Measurements from ENCODE around the gene ADGRB3.

GRCh38 chr6:68635706-68636513 lies 828 bp downstream of the ADGRB3 start:
- TF ChIP-seq GATA2 (IDR thresholded peaks at IDR 0.05; ENCODE audit: low read depth, low read length) (no peak), GATA3 (IDR thresholded peaks at IDR 0.05; ENCODE audit: low read depth, low read length) (no peak)

Measured in SH-SY5Y (cell line).